HG02623 (cell line): ENCODE measurements around the gene KLHL25.

Experiments used
- ATAC-seq: cut with Tn5 transposase; IDR thresholded peaks from one replicate; pipeline ENCODE4 v1.9.1; 2021; ENCODE audit warnings: moderate library complexity; ENCODE audit not compliant: unreplicated experiment

The KLHL25 gene

DNA sequence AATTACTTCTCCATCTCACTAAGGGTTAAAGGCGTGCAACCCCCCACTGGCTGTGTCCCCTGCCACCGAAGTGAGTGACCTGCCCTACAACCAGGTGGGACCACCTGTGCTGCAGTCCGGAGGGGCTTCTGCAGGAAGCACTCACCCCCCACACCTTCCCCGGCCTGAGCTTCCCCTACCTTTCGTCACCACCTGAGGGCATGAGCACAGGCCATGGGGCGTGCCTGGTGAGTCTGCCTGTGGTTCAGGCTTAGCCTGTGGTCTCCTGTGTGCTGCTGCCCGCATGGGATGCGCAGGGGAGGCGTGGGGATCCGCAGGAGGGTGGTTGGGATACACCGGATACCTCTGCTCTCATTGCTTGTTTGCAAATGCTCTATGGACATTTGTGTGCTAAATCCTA, 46.0 kb downstream of the KLHL25 start:
- no peak for ATAC-seq

DNA sequence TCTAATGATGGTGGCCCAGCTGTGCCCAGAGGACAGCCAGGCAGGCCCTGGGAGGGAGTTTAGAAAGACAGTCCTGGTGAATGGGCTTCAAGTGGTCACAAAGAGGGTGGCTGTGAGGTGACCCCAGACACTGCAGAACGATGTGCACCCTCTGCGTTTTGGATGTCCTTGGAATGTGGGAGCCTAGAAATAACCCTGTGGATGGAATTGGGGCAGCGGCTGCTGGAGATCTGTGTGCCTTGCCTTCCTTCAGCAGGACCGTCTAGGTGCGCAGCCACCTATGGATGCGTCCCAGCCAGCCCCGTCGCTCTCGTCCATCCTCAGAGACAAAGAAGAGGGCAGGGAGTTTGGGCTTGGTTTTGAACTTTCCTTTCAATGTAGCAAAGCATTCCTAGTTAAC, 46.5 kb downstream of the KLHL25 start:
- ATAC-seq, result no peak

DNA sequence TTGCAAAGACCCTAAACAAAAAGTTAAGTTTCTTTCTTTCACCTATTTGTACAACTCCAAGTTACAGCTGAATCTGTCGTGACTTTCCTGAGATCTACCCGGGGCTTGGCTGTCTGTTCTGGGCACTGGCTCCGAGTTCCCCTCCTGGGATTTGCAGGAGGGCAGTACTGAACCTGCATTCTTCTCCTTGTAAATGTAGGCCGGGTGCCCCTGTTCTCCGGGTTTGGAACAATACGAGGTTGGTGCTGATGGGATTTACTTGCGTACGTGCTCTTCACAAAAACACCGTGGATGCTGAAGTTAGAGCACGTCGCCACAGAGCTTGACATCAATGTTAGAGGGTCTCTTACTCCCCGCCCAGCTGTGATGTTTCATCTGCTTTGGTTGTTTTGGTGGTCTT, 48.1 kb downstream of the KLHL25 start:
- ATAC-seq, result no peak

DNA sequence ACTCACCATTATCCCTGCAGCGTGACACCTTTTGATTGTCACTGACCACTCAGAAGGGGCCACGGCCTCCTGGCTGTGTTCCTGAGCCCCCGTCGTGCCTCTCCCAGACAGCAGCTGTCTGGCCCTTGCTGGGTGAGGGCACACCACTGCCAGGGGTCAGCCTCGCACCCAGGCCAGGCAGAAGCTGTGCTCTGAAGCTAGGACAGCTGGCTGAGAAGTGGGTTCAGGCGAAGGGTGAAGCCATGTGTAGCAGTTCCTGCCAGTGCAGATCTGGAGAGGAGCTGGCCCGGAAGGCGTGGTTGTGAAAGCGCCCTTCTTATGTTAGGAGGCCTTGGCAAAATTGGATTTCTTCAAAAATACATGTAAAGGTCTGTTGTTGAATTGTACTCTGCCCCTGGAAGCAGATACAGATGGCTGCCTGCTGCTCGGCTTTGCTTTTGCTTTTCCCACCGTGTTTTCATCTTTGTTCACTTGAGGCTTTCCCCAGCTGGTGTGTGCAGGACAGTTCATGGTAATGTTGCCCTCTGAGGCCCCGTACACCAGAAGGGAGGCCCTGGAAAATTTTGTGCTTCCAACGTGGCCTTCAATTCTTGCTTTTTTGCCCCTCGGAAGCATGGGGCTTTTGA, 49.1 kb downstream of the KLHL25 start:
- ATAC-seq, result no peak

DNA sequence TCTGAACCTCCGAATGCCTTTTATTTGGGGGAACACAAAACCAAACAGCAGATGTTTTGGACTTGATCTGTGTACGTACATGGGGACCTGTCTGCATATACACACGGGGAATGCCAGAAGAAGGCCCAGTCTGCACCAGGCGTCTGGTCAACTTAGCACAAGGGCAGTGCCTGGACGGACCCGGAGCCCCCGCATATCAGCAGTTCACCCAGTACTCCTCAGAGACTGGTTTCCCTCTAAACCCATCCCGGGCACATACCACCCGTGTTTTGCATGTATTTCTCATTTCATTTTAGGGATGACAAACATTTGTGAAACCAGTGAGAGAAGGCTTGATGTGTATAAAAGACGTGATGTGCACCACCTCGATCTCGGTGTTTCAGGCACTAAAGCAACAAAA, 49.7 kb downstream of the KLHL25 start:
- ATAC-seq, result no peak

DNA sequence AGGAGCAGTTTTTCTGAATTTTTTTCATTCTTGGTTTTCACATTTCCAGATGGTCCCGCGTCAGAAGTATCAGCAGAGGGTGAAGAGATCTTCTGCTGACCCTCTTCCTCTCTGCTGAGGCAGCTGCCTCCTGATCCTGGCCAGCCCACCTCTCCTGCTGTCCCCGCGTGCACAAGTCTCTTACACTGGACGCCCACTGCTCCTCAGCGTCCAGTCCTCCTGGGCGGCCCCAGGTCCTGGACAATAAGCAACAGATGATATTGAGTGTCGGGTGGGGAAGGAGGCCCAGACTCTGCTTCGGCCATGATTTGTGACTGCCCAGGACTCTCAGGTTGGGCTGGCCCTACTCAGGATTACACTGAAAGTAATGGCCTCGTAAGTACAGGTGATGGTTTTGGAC, 50.1 kb downstream of the KLHL25 start:
- no peak for ATAC-seq

DNA sequence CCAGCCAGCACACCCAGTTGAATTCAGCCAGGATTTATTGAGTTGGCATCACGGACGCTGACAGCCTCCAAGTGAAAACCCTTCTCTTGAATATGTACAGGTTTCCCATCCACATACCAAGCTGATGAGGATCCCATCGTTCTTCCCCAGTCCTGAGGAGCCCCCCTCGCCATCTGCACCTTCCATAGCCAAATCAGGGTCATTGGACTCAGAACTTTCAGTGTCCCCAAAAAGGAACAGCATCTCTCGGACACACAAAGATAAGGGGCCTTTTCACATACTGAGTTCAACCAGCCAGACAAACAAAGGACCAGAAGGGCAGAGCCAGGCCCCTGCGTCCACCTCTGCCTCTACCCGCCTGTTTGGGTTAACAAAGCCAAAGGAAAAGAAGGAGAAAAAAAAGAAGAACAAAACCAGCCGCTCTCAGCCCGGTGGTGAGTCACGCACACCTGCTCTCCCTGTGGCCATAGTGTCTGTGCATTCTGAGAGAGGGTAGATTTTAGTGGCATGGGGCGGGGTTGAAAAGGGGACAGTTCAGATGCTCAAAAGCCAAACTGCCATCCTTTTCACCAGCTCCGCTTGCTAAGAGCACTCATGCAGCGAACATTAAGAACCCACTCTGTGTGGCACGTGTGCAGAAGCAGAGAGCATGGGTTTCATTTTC, 51.2 kb downstream of the KLHL25 start:
- no peak for ATAC-seq

DNA sequence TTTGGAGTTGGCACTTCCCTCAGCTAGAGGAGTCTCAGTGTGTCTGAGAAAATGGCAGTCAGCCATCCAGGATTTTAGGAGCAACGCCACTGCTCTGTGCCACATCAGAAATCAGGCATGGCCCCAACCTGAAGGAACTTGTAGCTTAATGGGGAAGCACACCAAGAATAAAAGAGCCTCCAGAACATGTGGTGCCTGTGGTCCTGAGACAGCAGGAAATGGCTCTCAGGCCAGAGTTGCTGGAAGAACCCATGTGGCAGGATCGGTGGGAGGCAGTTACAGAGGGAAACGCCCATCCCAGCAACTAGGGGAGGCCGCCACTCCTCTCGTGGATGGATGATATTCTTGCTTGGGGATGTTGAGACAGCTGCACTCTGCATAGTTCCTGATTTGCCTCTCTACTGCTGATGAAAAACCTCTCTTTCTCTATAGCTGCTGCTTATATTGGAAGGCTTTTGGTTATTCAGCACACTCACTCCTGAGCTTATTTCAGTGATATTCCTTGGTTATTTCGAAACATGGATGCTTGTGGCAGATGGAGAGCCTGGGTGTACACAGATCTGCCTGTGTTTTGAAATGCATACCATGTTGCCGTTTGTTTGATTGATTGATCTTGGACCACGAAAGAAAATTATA, 52.4 kb downstream of the KLHL25 start:
- no peak for ATAC-seq

DNA sequence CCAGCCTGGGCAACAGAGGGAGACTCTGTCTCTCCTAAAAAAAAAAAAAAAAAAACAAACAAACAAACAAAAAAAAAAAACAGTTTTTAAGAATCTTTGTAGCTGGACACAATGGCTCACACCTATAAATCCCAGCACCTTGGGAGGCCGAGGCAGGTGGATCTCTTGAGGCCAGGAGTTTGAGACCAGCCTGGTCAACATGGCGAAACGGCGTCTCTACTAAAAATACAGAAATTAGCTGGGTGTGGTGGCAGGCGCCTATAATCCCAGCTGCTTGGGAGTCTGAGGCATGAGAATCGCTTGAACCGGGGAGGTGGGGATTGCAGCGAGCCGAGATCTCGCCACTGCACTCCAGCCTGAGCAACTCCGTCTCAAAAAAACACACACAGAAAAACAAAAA, 53.1 kb downstream of the KLHL25 start:
- no peak for ATAC-seq

DNA sequence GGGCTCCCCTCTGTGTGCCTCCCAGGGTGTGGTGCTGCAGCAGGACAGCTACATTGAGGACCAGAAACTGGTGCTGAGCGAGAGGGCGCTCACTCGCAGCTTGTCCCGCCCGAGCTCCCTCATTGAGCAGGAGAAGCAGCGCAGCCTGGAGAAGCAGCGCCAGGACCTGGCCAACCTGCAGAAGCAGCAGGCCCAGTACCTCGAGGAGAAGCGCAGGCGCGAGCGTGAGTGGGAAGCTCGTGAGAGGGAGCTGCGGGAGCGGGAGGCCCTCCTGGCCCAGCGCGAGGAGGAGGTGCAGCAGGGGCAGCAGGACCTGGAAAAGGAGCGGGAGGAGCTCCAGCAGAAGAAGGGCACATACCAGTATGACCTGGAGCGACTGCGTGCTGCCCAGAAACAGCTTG, 53.7 kb downstream of the KLHL25 start:
- ATAC-seq, result no peak

DNA sequence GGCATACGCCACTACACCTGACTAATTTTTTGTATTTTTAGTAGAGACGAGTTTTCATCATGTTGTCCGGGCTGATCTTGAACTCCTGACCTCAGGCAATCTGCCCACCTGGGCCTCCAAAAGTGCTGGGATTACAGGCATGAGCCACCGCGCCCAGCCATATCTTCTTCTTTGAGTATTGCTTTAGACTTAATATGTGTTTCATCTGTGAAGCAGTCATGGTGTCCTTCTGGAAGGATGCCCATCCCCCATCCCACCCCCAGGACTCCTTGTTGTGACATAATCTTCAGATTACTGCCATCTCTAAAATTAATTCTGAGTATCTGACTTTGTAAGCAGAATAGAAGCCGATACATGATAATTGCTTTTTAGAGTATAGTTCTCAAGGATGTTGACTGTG, 57.7 kb downstream of the KLHL25 start:
- ATAC-seq, result no peak

DNA sequence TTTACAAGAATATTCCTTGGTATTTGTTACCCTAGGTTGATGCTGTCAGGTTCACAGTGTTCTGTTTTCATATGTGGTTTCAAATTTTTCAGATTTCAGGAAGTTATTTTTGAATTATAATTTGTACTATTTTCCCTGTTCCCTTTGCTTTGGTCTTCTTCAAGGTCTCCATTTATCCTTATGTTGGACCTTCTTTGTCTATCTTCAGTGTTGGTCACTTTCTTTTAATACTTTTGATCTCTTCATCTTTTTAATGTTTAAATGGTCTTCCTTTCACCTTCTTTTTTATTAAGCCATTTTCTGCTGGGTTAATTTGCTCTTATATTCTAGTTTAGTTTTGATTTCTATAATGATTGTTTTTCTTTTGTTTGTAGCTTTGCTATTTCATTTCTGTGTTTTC, 61.3 kb downstream of the KLHL25 start:
- no peak for ATAC-seq

DNA sequence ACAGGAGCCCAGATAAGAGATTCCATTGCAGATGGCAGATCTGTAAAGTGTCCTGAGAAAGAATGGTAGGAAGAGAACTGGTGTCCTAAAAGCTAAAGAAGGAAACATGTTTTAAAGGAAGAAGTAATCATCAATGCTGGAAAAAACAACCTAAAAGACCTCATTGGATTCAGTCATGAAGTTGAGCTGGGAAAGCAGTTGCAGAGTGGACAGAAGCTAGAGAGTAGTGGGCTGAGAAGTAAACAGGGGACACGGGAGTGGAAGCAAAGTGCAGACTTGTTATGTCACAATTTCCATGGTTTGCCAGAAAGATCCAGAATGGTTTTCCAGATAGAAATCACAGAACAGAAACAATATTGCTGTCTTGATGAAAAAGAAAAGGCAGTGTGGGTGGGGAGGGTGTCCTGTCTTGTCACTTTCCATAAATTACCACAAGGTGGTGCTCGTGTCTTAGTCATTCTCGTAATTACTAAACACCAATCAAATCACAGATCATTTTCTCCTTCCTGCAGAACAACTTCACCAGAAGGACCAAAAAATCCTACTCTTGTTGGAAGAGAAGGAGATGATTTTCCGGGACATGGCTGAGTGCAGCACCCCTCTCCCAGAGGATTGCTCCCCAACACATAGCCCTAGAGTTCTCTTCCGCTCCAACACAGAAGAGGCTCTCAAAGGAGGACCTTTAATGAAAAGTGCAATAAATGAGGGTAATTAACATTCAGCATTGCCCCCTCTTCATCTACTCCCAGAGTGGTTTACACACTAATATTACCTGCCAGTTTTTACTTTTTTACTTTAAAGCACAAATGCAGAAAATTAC, 64.5 kb downstream of the KLHL25 start:
- no peak for ATAC-seq

DNA sequence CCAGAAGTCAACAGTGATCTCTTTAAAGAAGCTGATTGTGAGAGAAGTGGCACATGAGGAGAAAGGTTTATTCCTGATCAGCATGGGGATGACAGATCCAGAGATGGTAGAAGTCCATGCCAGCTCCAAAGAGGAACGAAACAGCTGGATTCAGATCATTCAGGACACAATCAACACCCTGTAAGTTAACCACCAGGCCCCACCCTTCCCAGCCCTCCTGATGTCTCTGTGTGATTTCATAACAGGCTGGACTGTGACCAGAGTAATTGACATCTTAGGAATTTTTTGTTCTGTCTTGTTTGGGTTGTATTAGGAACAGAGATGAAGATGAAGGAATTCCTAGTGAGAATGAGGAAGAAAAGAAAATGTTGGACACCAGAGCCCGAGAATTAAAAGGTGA, 67.7 kb downstream of the KLHL25 start:
- no peak for ATAC-seq

DNA sequence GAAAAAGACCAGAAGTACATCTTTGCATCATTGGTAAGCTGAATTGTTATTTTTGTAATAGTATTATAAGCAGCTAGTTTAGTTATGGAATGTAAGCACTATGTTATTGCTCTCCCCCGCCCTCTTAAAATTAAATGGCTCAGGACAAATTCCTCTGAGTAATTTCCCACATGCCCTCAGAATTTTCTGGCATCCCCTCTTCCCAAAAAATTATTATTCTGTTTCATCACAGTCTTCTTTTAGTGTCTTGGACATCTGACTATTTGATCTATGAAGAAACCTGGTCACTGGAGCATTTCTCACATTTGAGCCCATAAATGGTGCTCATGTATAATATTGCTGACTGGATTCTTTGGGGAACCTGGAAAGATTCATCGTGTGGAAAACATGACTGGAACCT, 68.3 kb downstream of the KLHL25 start:
- ATAC-seq, result no peak

DNA sequence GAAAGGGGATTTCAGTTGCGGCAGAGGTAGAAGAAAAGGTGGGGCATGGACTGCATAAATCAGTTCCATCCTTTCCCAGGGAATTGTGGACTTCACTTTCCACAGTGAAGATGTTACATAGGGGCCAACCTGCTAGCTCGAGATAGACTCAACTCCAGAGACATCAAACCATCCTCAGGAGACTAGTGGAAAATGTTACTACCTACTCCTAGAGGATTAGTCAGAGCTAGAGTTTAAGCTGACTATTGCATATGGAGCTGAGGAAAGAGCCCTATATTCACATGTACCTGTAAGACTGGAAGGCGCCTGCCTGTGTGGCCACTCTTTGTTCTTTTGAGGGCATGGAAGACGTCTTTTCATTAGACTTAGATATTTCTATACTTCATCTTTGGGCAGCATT, 69.2 kb downstream of the KLHL25 start:
- ATAC-seq, result no peak

DNA sequence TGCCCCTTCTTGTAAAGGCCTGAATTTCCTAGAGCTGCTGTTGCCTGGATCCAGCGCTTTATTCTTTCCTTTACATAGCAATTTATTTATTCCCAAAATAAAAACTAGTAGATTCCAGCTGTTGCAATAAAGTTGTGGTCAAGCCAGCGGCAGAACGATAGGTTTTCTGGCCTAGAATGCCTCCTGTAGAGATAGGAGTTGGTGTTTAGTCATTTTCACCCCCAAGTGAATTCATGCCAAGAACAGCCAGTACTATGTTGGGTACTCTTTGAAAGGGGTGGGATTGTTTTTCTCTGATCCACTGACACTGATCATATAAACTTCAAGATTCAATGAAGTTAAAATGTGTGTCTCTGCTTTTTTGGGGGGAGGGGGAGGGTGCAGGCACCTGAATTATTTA, 69.7 kb downstream of the KLHL25 start:
- no peak for ATAC-seq

DNA sequence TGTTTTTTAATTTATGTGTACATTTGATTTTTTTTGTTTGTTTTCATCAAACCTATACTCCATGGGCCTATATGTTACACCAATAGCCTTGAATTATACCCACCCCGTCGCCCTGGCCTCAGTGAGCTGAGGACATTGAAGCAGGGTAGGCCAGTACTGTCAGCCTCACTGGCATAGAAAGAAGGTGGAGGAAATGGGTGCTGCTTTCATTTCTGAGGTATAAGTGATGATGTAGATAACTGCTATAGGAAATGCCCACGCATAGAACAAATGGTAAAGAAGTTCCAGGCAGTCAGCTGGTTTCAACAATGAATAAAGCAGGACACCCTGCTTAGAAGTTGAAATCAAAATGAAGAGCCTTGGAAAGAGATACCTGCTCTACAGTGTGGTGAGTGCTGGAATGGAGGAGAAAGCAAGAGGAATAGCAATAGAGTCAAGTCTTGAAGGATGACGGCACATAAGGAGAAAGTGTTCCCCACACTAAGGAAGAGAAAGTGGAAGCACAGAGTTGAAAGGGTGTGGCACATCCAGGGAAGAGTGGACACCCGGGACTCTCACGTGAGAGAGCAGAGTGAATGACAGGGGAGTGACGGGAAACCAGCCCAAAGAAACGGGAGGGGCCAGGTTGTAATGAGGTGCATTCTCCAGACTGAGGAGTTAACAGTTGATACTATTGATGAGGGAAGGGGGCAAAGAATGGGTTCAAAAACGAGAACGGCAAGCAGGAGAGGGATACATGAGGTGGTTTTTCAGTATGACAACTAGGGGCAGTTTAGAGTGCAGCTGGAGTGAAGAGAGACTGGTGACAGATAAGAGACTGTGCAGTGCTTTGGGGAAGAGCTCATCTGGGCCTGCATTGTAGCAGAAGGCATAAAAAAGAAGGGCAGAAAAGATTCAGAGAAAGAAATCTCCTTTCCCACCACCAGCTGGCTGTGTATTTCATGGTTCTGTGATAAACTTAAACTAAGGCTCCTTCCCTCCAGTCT, 70.5 kb downstream of the KLHL25 start:
- no peak for ATAC-seq

DNA sequence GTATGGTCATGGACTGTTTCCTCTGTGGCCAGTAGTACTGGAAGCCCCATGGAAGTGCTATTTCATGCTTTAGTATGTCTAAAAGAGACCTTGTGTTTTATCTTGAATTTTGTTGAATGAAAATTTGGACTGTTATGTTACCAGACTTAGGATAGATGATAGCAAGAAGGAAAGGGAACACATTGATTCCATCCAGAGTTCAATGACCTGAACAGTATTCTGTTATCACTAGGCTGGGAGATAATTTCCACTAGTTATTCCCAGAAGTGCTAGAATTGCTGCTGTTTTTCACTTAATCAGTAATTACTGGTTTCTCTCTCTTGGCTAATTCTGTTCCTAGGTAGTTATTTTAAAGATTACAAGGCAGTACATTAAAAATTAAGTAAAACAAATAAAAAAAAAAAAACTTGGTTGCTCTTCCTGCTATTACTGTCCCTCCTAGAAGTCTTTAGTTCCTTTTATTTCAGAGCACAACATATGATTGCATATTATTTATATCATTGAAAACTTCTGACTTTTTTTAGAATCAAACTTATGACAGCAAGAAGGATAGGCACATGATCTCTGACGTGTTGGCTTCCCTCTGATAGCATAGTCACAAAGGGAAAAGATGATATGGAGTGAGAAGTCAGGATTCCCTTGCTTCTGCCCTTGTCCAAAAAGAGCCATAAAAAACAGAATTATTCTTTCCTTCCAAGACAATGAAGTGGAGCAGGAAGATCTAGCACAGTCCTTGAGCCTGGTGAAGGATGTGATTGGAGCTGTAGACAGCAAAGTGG, 72.2 kb downstream of the KLHL25 start:
- ATAC-seq, result no peak

DNA sequence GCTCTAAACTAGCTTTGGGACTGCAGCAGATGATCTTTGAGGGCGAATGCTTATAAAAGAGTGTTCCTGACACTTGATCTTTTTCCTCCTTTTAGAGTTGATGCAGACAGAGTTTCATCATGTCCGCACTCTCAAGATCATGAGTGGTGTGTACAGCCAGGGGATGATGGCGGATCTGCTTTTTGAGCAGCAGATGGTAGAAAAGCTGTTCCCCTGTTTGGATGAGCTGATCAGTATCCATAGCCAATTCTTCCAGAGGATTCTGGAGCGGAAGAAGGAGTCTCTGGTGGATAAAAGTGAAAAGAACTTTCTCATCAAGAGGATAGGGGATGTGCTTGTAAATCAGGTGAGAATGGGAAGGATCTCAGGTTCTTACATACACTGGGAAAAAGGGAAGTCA, 75.7 kb downstream of the KLHL25 start:
- ATAC-seq, result no peak
